Tongue (tissue), 2 donors: ENCODE results near the gene CREB5. TPM values are rescaled to one million over a fixed set of nuclear protein-coding genes. Genes with fewer than 3 reads are reported as not detected.

Source experiments
- DNase-seq: peaks from one replicate; pipeline ENCODE4 v3.0.0-alpha.2; 2015
- total RNA-seq: library from RNA; depleted of rRNA; stranded (reverse); fragments of >200 nt; gene quantifications from one replicate; pipeline ENCODE4 v1.2.3, GENCODE V29; 2014

The CREB5 gene
- total RNA-seq, 1 donor from 2014 or later, result 30.5 TPM

GRCh38 chr7:28613262-28613661, 200.9 kb downstream of the CREB5 start:
- DNase-seq, result no peak

- no peak for DNase-seq
These were observed 202.8 kb downstream of the CREB5 start for GRCh38 chr7:28615091-28615490.

- DNase-seq, result no peak
These were observed 205.1 kb downstream of the CREB5 start for GRCh38 chr7:28617308-28617880.

GRCh38 chr7:28618383-28618782, 206.1 kb downstream of the CREB5 start:
- no peak for DNase-seq

GRCh38 chr7:28619256-28619655, 206.9 kb downstream of the CREB5 start:
- no peak for DNase-seq

- no peak for DNase-seq
These were observed 209.1 kb downstream of the CREB5 start for GRCh38 chr7:28621369-28621841.

- DNase-seq, result peak; percentile 48
These were observed 210.9 kb downstream of the CREB5 start for GRCh38 chr7:28623105-28623730.

- no peak for DNase-seq
These were observed 211.5 kb downstream of the CREB5 start for GRCh38 chr7:28623863-28624262.

GRCh38 chr7:28625432-28625831, 213.1 kb downstream of the CREB5 start:
- DNase-seq, result peak; percentile 44

GRCh38 chr7:28626221-28626620, 213.9 kb downstream of the CREB5 start:
- no peak for DNase-seq

- DNase-seq, result peak; percentile 63
These were observed 214.4 kb downstream of the CREB5 start for GRCh38 chr7:28626624-28627262.

- no peak for DNase-seq
These were observed 214.9 kb downstream of the CREB5 start for GRCh38 chr7:28627263-28627653.

GRCh38 chr7:28627896-28628295, 215.6 kb downstream of the CREB5 start:
- DNase-seq, result no peak

GRCh38 chr7:28629216-28629842, 217.0 kb downstream of the CREB5 start:
- no peak for DNase-seq

- DNase-seq, result peak; percentile 72
These were observed 218.0 kb downstream of the CREB5 start for GRCh38 chr7:28630350-28630749.

GRCh38 chr7:28631995-28632394, 219.7 kb downstream of the CREB5 start:
- no peak for DNase-seq

- DNase-seq, result no peak
These were observed 226.6 kb downstream of the CREB5 start for GRCh38 chr7:28638914-28639313.

- no peak for DNase-seq
These were observed 227.7 kb downstream of the CREB5 start for GRCh38 chr7:28640001-28640400.

- no peak for DNase-seq
These were observed 229.6 kb downstream of the CREB5 start for GRCh38 chr7:28641752-28642545.

GRCh38 chr7:28643188-28643569, 230.9 kb downstream of the CREB5 start:
- no peak for DNase-seq

- no peak for DNase-seq
These were observed 231.4 kb downstream of the CREB5 start for GRCh38 chr7:28643584-28644340.

- DNase-seq, result no peak
These were observed 233.5 kb downstream of the CREB5 start for GRCh38 chr7:28645866-28646265.
